HG03060 (cell line): ENCODE data around the gene FAM50A.
A peak's percentile ranks its signal among the peaks of the same experiment; 100 is the strongest.
"Not testable (repeated sequence)": the region's sequence is repeated elsewhere in the genome, so short reads cannot be mapped to it uniquely, and the experiment has no call there.

Experiments
- ATAC-seq: cut with Tn5 transposase; IDR thresholded peaks from one replicate; pipeline ENCODE4 v1.9.1; 2021; ENCODE audit warnings: low read depth, moderate number of reproducible peaks; ENCODE audit not compliant: unreplicated experiment

Gene FAM50A

DNA sequence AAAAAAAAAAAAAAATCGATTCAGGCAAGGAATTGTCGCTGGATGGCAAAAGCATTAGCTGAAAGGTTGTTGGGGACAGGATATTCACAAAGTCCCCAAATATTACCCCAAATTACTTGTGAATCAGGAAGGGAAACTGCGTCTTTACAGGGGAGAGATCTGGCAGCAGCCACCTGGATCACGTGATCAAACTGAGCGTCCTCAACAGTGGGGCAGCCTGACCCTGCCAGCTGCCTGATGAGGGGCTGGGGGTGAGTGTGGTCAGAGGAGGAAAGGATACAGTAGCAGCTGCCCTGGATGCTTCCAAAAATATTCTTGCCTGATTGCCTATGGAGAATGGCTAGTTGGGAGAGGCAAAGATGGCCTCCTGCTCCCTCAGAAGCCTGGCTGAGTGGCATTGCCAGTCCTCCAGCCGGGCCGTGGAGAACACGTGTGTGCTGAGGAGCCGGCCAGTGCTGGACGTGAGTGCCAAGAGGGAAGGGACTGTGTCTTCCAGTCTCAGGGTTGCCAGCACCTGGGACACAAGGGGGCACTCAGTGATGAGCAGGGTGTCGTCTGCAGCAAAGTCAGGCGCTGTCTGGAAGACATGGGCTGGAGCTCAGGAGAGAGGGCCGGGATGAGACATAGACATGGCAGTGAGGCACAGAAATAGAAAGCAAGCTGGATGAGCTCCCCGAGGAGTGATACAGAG is 38.1 kb downstream of the FAM50A start:
- no peak for ATAC-seq

DNA sequence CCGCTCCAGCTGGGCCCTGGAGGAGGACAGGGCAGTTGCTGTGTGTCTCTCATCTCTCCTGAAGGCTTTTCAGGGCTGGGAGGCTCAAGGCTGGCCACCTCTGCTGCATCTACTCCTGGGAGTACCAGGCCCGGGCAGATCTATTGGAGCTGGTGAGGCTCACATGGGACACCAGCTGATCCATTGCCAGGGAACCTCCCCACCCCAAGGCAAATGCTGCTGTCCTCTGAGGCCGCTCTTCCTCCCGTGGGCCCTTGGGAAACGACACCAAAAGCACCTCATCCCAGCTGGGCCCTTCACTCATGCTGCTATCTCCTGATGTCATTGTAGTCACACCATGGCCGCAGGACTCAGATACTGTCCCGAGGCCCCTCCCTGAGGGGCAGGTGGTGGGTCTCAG is 38.8 kb downstream of the FAM50A start:
- ATAC-seq: no peak

DNA sequence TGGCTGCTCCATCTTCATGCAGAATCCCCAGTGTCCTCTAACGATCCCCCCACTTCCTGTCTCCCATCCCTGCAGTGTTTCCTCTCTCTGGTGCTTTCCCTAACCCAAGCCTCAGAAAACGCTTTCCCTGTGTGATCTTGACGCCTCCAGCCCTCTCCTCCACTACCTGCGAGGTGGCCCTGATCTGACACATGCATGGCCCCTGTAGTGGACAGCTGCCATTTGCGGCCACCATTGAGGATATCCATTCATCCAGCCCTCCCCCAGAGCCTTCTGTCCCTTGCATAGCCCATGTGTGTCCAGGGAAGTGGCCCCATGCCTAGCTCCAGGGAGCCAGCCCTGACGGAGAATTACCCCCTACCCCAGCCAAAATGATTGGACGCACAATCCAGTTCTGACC is 39.4 kb downstream of the FAM50A start:
- ATAC-seq: no peak

DNA sequence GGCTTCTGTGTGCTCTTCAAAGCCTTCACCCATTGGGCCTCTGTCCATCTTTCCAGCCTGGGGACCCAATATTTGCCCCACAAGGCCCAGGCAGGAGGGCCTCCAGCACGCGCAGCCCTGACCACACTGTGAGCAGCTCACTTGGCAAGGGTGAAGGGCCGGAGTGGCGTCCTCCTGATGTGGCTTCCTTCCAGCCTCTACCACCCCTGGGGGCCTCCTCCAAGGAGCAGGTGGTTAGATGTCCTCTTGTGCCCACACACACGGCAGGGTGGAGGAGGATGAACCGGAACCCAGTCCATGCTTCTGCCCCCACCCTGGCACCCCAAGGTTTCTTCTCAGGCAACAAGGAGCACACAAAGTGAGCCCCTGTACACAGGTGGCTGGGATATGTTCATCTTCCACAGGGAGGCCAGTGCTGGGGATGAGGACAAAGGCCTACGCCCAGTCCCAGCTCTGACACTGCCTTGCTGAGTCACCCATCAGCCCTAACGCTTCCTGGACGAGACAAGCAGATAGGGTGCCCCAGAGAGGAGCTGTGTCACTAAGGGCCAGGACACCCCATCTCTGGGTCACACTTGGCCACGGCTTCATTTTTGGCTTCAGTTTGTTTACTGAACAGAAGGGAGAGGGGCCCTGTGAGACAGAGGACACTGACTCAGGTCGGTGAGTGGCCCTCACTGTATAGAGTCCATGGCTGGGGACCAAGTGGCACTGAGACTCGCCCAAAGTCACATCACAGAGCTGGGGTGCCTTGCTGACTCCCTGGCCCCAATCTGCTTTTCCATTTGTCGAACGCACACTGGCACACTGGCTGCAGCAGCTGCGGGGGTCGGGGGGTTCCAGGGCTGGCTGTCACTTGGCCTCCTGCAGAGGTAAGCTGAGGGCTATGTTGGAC is 40.6 kb downstream of the FAM50A start:
- no peak for ATAC-seq

DNA sequence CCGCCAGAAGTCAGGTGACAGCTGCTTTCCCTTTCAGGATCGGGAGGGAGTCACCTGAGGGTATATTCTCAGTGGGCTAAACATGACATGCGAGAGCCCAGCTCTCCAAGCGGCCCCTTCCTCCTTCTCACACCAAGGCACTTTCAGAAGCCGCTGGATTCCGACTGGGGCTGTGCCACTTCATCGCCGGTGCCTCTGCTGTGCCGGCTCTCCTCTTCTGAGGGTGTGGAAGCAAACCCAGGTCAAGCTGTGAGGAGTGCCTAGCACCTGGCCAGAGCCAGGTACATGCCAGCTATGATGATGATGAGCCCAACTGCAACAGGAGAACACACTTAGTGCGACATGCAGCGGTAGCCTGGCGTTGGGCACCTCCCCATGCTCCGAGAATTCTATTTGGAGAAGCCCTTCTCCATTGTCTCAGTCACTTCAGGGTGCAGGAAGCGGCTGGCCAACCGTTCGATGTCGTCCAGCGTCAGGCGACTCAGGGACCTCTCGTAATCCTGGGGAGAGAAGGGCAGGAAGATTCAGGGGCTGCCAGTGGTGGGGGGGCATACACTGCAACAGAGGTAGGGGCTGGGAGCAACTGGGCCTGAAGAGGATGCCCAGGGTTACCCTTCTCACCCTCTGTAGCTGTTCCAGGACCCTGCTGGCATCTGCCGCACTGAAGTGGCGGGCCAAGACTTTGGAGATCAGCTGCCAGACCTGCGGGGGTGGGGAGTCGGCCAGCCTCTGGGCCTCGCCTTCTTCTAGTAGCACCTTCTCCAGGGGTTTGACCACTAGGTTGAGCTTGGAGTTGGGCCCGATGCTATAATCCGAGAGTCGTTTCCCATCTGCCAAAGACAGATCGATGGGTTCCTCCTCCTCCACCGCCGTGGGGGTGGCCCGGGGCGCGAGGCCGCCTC is 41.5 kb downstream of the FAM50A start:
- no peak for ATAC-seq

DNA sequence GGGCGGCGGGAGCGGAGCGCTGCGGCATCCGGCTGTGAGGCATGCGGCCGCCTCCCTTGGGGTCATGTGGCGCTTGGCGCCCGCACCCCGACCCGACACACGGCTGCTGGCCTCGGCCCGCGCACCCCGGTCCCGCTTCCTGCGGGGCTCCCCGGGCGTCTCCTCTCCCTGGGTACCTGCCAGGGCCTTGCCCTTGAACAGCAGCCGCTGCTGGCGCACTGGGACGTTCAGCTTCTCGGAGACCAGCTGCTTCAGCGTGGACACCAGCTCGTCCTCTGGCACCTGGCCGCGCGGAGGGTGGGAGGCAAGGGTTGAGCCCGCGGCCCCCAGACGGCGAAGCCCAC is 42.1 kb downstream of the FAM50A start:
- ATAC-seq: no peak

DNA sequence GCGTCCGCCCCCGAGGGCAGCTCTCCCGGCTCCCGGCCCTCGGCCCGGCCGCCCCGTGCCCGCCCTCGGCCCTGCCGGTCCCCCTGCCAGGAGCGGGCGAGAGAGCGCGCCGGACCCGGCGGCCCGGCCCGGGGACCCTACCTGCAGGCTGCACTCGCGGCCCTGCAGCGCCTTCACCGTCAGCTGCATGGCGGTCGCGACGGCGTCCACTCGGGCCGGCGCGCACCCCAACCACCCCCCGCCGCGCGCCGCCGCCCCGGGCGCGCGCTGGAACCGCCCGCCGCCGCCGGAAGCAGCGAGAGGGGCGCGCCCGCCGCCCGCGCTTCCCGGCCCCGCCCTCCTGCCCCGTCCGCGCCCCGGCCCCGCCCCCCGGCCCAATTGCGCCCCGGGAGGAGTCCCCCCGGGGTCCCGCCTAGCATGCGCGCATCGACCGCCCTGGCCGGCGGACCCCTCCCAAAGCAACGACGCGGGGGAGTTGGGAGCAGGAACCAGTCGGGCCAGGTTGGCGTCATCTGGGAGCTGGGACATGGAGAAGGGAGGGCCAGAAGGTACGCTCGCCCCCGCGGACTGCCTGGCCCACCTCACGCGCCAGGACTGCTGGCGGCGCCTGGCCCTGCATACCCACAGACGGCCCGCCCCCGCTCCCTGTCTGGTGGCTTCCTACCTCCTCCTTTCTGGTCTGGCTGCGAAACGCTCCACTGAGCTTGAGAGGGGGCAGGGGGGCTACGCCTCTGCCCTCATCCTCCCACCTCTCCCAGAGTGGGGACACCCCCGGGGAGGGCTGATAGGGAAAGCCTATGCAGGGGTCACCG is 42.7 kb downstream of the FAM50A start, which contains the start of gene UBL4A:
Gene UBL4A (minus strand): TSS at position 220 of the 812 bp plus-strand sequence. CDS start 31 bp downstream, at position 189.
- no peak for ATAC-seq

DNA sequence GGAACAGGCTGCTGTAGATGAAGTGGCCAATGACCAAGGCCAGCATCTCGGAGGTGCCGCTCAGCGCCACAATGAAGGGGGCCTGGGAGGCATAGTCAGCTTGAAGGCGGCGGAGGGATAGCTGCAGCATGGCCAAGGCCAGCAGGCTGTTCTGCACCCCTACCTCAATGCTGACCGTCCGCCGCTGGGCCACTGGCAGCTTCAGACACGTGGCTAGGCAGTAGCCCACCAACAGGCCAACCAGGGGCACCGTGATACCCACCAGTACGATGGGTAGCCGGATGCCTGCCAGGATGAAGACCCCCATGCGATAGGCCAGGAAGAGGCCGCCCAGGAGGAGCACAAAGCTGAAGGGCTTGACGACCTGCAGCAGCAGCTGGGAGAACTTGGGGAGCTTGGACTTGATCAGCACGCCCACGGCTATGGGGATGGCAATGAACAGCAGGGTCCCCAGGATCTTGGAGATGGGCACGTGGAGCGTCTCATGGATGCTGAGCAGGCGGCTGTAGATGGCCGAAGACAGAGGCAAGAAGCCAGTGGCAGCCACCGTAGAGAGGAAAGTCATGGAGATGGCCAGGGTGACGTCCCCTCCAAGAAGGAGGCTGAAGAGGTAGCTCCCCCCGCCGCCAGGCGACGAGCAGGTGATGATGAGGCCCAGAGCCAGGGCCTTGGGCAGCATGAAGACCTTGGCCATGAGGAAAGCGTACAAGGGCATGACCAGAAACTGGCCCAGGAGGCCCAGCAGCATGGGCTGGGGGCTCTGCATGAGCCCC is 43.8 kb downstream of the FAM50A start:
- ATAC-seq: no peak

DNA sequence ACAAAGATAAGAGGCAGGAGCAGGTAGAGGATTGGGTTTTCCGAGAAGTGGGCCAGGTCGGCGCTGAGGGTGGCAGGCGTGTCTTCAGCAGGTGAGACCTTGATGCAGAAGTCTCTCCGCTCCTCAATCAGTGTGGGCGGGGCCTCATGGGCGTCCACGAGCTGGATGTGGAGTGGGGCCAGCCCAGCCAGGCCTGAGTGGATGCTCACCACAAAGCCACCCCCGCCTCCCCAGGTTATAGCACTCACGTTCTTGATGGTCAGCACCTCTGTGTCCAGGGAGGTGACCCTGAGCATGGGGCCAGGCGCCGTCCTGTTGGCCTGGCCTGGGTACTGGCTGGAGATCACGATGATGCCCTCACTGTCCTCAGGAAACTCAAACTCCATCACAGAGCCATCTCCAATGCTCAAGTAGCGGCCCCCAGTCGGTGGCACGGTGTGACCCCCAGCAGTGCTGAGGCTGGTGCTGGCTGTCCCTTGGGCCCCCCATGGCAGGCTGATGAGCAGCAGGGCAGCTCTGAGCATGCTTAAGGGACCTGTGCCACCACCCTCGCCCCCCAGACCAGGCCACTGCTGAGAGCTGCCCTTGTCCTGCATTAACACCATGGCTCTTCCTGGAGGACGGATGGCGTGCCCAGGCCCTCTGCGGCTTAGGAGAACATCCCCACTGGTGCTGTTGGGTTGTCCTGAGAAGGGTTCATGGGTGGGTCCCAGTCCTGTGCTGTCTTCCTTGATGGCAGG is 44.6 kb downstream of the FAM50A start:
- no peak for ATAC-seq

DNA sequence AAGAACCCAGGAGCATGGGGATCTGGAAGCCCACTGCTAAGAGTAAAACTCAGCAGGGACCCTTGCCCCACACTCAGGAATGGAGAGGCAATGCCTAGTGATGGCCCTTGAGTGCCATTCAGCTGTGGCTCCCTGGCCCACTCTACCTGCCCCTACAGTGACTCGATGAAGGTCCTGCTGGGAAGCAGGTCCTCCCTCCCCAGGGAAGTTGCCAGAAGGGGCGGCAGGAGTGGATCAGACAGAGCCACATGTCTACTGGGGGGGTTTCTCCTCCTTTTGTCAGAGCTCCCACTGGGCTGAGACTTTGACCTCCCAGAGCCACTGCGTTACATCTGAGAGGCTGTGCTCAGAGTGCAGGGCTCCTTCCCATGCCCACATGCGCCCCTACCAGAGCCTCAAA is 45.2 kb downstream of the FAM50A start:
- no peak for ATAC-seq

DNA sequence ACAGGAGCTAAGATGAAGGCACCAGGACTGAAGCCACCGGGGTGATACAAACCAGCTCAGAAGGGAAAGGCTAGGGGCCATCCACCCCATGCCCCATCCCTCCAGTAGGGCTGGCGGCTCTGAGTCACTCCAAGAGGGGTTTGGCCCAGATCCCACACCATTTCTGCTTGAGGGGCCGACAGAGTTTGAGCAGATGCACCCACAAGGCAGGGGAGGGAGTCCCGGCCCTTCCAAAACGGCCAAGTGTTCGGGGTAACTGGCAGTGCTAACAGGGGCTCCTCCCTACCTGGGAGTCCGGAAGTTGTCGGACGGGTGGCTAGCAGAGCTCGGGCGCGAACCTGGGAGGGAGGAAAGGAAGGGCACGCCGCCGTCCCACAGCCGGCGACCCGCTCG is 46.1 kb downstream of the FAM50A start:
- ATAC-seq: peak; percentile 11

DNA sequence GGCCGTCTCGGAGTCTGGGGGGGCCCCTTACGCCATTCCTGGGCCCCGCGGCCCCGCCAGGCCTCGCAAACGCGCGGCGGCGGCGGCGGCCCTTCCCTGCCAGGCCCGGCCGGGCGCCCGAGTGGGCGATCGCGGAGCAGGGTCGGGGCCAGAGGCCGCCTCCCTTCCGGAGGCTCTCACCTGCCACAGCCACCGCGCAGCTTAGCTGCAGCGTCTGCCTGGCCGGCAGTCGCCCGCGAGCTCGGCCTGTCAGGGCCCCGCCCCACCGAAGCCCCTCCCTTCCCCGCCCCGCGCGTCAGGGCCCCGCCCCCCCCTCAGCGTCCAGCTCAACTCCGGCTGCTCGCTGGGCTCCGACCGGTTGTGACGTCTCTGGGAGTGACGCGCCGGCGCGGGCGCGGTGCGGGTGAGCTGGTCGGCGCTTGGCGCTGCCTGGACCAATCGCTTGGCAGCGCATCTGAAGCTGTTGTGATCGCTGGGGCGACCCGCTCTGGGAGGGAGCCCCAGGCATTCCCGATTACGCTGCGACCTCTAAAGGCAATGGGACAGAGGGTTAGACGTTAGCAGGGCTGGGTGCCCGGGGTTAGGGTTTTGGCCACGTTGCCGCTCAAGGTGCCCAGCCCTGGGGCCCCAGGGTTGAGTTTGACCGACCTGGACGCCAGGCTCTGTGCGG is 46.6 kb downstream of the FAM50A start, which contains the start of gene SLC10A3:
Gene SLC10A3 (minus strand): TSS at position 216 of the 670 bp plus-strand sequence. CDS start 1,689 bp downstream, outside the sequence.
- peak; percentile 65 for ATAC-seq

DNA sequence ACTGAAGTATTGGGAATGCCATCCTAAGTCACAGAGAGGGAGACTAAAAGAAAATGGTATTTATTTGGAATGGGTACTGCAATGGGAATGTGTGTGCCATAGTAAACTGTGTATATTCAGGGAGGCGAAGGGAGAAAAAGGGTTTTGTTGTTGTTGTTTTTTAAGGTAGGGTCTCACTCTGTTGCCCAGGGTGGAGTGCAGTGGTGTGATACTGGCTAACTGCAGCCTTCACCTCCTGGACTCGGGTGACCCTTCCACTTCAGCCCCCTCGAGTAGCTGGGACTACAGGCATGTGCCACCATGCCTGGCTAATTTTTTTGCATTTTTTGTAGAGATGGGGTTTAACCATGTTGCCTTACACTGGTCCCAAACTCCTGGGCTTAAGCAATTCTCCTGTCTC is 50.8 kb downstream of the FAM50A start:
- ATAC-seq: no peak

DNA sequence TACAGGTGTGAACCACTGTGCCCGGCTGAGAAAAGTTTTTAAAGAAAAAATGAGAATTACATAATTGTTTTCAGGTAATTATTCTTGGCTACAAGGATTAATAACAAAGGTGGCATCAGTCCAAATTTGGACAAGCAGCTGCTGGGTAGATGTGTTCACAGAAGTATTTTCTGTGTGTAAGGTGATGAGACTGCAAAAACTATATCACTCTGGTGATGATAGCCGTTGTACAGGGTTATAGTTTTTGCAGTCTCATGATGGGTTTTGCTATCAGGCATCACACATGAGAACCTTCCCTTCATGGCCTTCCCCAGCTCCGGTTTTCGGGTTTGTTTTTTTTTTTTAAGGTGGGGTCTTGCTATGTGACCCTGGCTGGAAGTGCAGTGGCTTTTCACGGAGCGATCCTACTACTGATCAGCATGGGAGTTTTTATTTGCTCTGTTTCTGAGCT is 51.6 kb downstream of the FAM50A start:
- ATAC-seq: no peak

DNA sequence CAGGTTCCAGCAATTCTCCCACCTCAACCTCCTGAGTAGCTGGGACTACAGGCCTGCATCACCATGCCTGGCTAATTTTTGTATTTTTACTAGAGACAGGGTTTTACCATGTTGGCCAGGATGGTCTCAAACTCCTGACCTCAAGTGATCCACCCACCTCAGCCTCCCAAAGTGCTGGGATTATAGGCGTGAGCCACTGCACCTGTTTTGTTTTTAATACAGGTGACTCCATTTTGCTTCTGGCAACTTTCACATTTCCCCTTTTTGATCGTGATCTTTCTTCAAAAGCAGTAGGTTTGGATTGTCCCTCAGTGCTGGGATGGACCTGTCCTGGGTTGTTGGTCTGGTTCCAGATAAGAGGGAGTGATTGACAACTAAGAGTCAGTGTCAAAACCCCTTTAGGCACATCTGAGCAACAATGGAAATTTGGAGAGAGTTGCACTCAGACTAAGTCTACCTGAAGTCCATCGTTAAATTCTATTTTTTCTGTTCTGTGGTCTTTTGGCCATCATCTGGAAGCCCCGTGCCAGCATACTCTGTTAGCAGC is 52.7 kb downstream of the FAM50A start:
- ATAC-seq: not testable (repeated sequence)
